HCT116 (cell line): ENCODE measurements around the gene UTP18. TPM values are rescaled to one million over a fixed set of nuclear protein-coding genes. Genes with fewer than 3 reads are reported as not detected.

Source experiments
- ATAC-seq: fragments of 200-7000 bp; cut with Tn5 transposase; 2 replicates; pipeline ENCODE4 v1.9.1; 2020; ENCODE audit warnings: mild to moderate bottlenecking, moderate library complexity
- BruUV-seq: library from RNA; stranded (reverse); fragments of 400-500 nt; replicated peaks from 2 replicates; lab custom pipeline; 2021; lab: Mats Ljungman, UMichigan
- CTCF ChIA-PET: fragments of 300-600 bp; sonication (Branson Sonifier 250); formaldehyde crosslinking; loops from one replicate; lab custom pipeline; 2021; ENCODE audit warnings: antibody characterized with exemption; lab: Charles Lee
- POLR2A ChIA-PET: fragments of 300-600, 350-600 bp; sonication (Branson Sonifier 250); formaldehyde crosslinking; loops from one replicate; lab custom pipeline; 2021; ENCODE audit warnings: antibody characterized with exemption; lab: Charles Lee
- RAD21 ChIA-PET, 2 experiments: fragments of 300-600 bp; sonication (Branson Sonifier 250); formaldehyde crosslinking; loops; one replicate each; lab custom pipeline; 2023; ENCODE audit warnings: low total read pairs in 2 of 2; ENCODE audit not compliant: uncharacterized antibody in 2 of 2, unreplicated experiment in 2 of 2, low non-redundant PET in 1 of 2; lab: Charles Lee
- DNase-seq: peaks from one replicate; pipeline ENCODE4 v3.0.0-alpha.2; 2010; ENCODE audit warnings: low read depth, low spot score
- H2AFZ ChIP-seq: fragments of 200-600 bp; shearing (Covaris generic), sonication (generic); 2 replicates; pipeline ENCODE4 v1.6.1; 2017; ENCODE audit warnings: low read depth, mixed run types, mixed read lengths, antibody characterized with exemption, low read length; ENCODE audit not compliant: poor library complexity, severe bottlenecking
- H3K27ac ChIP-seq: 2 replicates; pipeline ENCODE4 v1.5.1; 2012; ENCODE audit warnings: low read depth, low read length
- H3K27me3 ChIP-seq: fragments of 200-600 bp; sonication (generic); 2 replicates; pipeline ENCODE4 v1.6.1; 2016; ENCODE audit warnings: mixed run types, low read length, mixed read lengths; ENCODE audit not compliant: insufficient read depth
- H3K36me3 ChIP-seq, 2 experiments: fragments of 200-500 bp in 1 of 2; fragments of 200-600 bp in 1 of 2; sonication (Bioruptor generic) in 1 of 2; sonication (generic) in 1 of 2; 2 replicates each; pipeline versions ENCODE4 v1.5.1 to v1.6.1; 2014 to 2016; ENCODE audit warnings: low read length in 2 of 2, inconsistent platforms in 1 of 2, mixed read lengths in 1 of 2, mixed run types in 1 of 2; ENCODE audit not compliant: insufficient read depth in 2 of 2, control insufficient read depth in 1 of 2
- H3K4me1 ChIP-seq, 2 experiments: fragments of 200-600 bp in 1 of 2; sonication (generic) in 1 of 2; 2 replicates each; pipeline versions ENCODE4 v1.5.1 to v1.6.1; 2012 to 2017; ENCODE audit warnings: low read length in 2 of 2, inconsistent platforms in 1 of 2, mild to moderate bottlenecking in 1 of 2, mixed read lengths in 1 of 2, mixed run types in 1 of 2, moderate library complexity in 1 of 2; ENCODE audit not compliant: insufficient read depth in 2 of 2, control insufficient read depth in 1 of 2
- H3K4me2 ChIP-seq: fragments of 200-600 bp; sonication (generic); 2 replicates; pipeline ENCODE4 v1.6.1; 2017; ENCODE audit warnings: mixed run types, low read length, mixed read lengths
- H3K4me3 ChIP-seq, 2 experiments: fragments of 200-600 bp in 1 of 2; sonication (generic) in 1 of 2; replicated peaks in 1 of 2; 2 replicates each; pipeline ENCODE4 v1.5.1; 2011 to 2016; ENCODE audit warnings: low read length in 2 of 2, control low read depth in 1 of 2, low read depth in 1 of 2, mild to moderate bottlenecking in 1 of 2, mixed read lengths in 1 of 2, mixed run types in 1 of 2
- H3K79me2 ChIP-seq: fragments of 200-600 bp; sonication (generic); 2 replicates; pipeline ENCODE4 v1.6.1; 2017; ENCODE audit warnings: mild to moderate bottlenecking, mixed run types, low read length, moderate library complexity, mixed read lengths; ENCODE audit not compliant: insufficient read depth
- H3K9ac ChIP-seq: fragments of 200-600 bp; sonication (generic); 2 replicates; pipeline ENCODE4 v1.6.1; 2016; ENCODE audit warnings: low read length, mixed read lengths
- H3K9me2 ChIP-seq: fragments of 200-600 bp; sonication (generic), shearing (Covaris generic); 2 replicates; pipeline ENCODE4 v1.6.1; 2017; ENCODE audit warnings: mixed run types, mild to moderate bottlenecking, moderate library complexity; ENCODE audit not compliant: insufficient read depth
- H3K9me3 ChIP-seq, 2 experiments: fragments of 200-500 bp in 1 of 2; fragments of 200-600 bp in 1 of 2; sonication (Bioruptor generic) in 1 of 2; sonication (generic) in 1 of 2; 2 replicates each; pipeline ENCODE4 v1.6.1; 2014 to 2017; ENCODE audit warnings: low read length in 2 of 2, mixed read lengths in 2 of 2, inconsistent platforms in 1 of 2, low read depth in 1 of 2, mild to moderate bottlenecking in 1 of 2, mixed run types in 1 of 2, moderate library complexity in 1 of 2; ENCODE audit not compliant: control insufficient read depth in 1 of 2, insufficient read depth in 1 of 2
- H4K20me1 ChIP-seq: fragments of 200-600 bp; sonication (generic), shearing (Covaris generic); 2 replicates; pipeline ENCODE4 v1.6.1; 2017; ENCODE audit warnings: mixed run types, mild to moderate bottlenecking, moderate library complexity; ENCODE audit not compliant: insufficient read depth
- CBX3 ChIP-seq: IDR thresholded peaks from 2 replicates; pipeline ENCODE4 v1.6.1; 2012; ENCODE audit warnings: low read depth
- EGR1 ChIP-seq: IDR thresholded peaks from 2 replicates; pipeline ENCODE4 v1.6.1; 2012; ENCODE audit warnings: low read depth
- EZH2 ChIP-seq: fragments of 200-600 bp; sonication (generic); IDR thresholded peaks from 2 replicates; pipeline ENCODE4 v1.6.1; 2017; ENCODE audit warnings: antibody characterized with exemption, mixed run types
- FOSL1 ChIP-seq: IDR thresholded peaks from 2 replicates; pipeline ENCODE4 v1.6.1; 2012; ENCODE audit warnings: low read depth
- POLR2AphosphoS5 ChIP-seq: IDR thresholded peaks from 2 replicates; pipeline ENCODE4 v1.6.1; 2011; ENCODE audit warnings: mild to moderate bottlenecking, low read depth, low read length, moderate library complexity
- RAD21 ChIP-seq: IDR thresholded peaks from 2 replicates; pipeline ENCODE4 v1.6.1; 2012; ENCODE audit warnings: low read depth, mild to moderate bottlenecking
- SIN3A ChIP-seq: IDR thresholded peaks from 2 replicates; pipeline ENCODE4 v1.6.1; 2012; ENCODE audit warnings: low read depth
- SP1 ChIP-seq: IDR thresholded peaks from 2 replicates; pipeline ENCODE4 v1.6.1; 2012; ENCODE audit warnings: low read depth
- SRF ChIP-seq: IDR thresholded peaks from 2 replicates; pipeline ENCODE4 v1.6.1; 2012; ENCODE audit warnings: low read depth
- TCF7L2 ChIP-seq: IDR thresholded peaks from 2 replicates; pipeline ENCODE4 v1.7.0; 2011; ENCODE audit warnings: borderline replicate concordance, inconsistent platforms; ENCODE audit not compliant: insufficient read depth, insufficient read length; ENCODE audit errors: extremely low read depth
- ZFX ChIP-seq: fragments of 450-650 bp; IDR thresholded peaks from 2 replicates; pipeline ENCODE4 v1.6.1; 2017
- ZNF274 ChIP-seq: fragments of 200-500 bp; sonication (Bioruptor generic); IDR thresholded peaks from 2 replicates; pipeline ENCODE4 v1.6.1; 2014; ENCODE audit warnings: mild to moderate bottlenecking, low read depth, low read length, inconsistent platforms
- intact Hi-C: fragments of 100-400 bp; cut with micrococcal nuclease; formaldehyde crosslinking; loops from 2 replicates; pipeline ENCODE4 v1.10.0; 2022
- total RNA-seq: library from RNA; stranded (reverse); gene quantifications from one replicate; pipeline ENCODE4 v1.2.1, GENCODE V29; 2021; ENCODE audit not compliant: unreplicated experiment
- TF ChIP-seq, protein P1 (sequence below): IDR thresholded peaks from 2 replicates; pipeline ENCODE4 v1.6.1; 2011; ENCODE audit warnings: mild to moderate bottlenecking, low read length, moderate library complexity; ENCODE audit not compliant: insufficient replicate concordance; ENCODE audit errors: extremely low read depth
- TF ChIP-seq, protein P2 (sequence below), 3 experiments: fragments of 200-600 bp in 1 of 3; sonication (generic) in 1 of 3; IDR thresholded peaks in 2 of 3; conservative IDR thresholded peaks in 1 of 3; 2 replicates each; pipeline ENCODE4 v1.5.1; 2012 to 2017; ENCODE audit warnings: low read depth in 2 of 3, low read length in 2 of 3, antibody characterized with exemption in 1 of 3, borderline replicate concordance in 1 of 3, control low read depth in 1 of 3, mild to moderate bottlenecking in 1 of 3, mixed read lengths in 1 of 3, mixed run types in 1 of 3, moderate library complexity in 1 of 3; ENCODE audit not compliant: insufficient read depth in 1 of 3
- TF ChIP-seq, protein P3 (sequence below): IDR thresholded peaks from 2 replicates; pipeline ENCODE4 v1.6.1; 2012
- TF ChIP-seq, protein P4 (sequence below): IDR thresholded peaks from 2 replicates; pipeline ENCODE4 v1.6.1; 2012; ENCODE audit warnings: low read depth

UTP18 gene
- total RNA-seq, 1 experiment from 2014 or later = 92.6 TPM

DNA sequence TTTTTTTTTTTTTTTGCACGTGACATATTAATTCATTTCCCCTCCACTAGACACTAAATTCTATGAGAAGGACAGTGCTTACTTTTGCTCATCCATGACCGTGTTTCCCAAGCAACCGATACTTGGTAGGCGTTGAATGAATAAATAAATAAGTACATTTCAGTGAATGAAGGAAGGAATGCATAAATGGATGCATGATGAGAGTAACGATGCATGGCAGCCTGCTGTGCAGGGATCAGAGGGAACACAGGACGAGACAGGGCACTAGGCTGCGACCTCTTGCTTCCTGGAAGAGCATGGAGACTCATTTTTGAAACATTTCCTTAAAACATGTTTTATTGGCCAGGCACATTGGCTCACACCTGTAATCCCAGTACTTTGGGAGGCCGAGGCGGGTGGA lies 84.2 kb downstream of the UTP18 start:
- Histone ChIP-seq H3K4me2 (no peak overlapping the region), H3K9me2 (no peaks in the 10 kb centered on the region), H3K79me2 (no peaks in the 10 kb centered on the region), H3K9ac (no peak overlapping the region), H3K4me3 (no peak overlapping the region), H3K36me3 (no peaks in the 10 kb centered on the region), H3K27me3 (peaks cover 19% of the 10 kb centered on the region; the same call in 1 of the 2 replicates), H3K9me3 (no peaks in the 10 kb centered on the region), H3K4me1 (no peaks in the 10 kb centered on the region), H3K27ac (no peak overlapping the region), H2AFZ (no peak overlapping the region), H4K20me1 (no peaks in the 10 kb centered on the region)
- ATAC-seq (no peak), DNase-seq (no peak)
- RAD21 ChIA-PET = interaction anchor here in 1 of 2 experiments (0.7 kb wide), 1 partner anchor 47 kb away, joined by 4 read pairs; no protein-coding TSS in a partner anchor
- intact Hi-C loops = no loop called here
- no TSS peak for BruUV-seq
- POLR2A ChIA-PET = no interaction called here
- CTCF ChIA-PET = no interaction called here
- TF ChIP-seq, protein P1, sequence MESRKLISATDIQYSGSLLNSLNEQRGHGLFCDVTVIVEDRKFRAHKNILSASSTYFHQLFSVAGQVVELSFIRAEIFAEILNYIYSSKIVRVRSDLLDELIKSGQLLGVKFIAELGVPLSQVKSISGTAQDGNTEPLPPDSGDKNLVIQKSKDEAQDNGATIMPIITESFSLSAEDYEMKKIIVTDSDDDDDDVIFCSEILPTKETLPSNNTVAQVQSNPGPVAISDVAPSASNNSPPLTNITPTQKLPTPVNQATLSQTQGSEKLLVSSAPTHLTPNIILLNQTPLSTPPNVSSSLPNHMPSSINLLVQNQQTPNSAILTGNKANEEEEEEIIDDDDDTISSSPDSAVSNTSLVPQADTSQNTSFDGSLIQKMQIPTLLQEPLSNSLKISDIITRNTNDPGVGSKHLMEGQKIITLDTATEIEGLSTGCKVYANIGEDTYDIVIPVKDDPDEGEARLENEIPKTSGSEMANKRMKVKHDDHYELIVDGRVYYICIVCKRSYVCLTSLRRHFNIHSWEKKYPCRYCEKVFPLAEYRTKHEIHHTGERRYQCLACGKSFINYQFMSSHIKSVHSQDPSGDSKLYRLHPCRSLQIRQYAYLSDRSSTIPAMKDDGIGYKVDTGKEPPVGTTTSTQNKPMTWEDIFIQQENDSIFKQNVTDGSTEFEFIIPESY = no peak
- TF ChIP-seq POLR2AphosphoS5 = no peak
- TF ChIP-seq ZNF274 = no peak
- TF ChIP-seq, protein P2, sequence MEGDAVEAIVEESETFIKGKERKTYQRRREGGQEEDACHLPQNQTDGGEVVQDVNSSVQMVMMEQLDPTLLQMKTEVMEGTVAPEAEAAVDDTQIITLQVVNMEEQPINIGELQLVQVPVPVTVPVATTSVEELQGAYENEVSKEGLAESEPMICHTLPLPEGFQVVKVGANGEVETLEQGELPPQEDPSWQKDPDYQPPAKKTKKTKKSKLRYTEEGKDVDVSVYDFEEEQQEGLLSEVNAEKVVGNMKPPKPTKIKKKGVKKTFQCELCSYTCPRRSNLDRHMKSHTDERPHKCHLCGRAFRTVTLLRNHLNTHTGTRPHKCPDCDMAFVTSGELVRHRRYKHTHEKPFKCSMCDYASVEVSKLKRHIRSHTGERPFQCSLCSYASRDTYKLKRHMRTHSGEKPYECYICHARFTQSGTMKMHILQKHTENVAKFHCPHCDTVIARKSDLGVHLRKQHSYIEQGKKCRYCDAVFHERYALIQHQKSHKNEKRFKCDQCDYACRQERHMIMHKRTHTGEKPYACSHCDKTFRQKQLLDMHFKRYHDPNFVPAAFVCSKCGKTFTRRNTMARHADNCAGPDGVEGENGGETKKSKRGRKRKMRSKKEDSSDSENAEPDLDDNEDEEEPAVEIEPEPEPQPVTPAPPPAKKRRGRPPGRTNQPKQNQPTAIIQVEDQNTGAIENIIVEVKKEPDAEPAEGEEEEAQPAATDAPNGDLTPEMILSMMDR (IDR thresholded peaks at IDR 0.05 in 2 of 3, conservative IDR thresholded peaks at IDR 0.05 in 1 of 3; ENCODE audit: borderline replicate concordance in 1 of 3, insufficient read depth in 1 of 3, low read depth in 2 of 3, low read length in 2 of 3) = no peak
- TF ChIP-seq, protein P3, sequence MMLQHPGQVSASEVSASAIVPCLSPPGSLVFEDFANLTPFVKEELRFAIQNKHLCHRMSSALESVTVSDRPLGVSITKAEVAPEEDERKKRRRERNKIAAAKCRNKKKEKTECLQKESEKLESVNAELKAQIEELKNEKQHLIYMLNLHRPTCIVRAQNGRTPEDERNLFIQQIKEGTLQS = no peak
- no peak for TF ChIP-seq SRF
- TF ChIP-seq TCF7L2 = no peak
- TF ChIP-seq SP1 = no peak
- TF ChIP-seq CBX3 = no peak
- no peak for TF ChIP-seq SIN3A
- TF ChIP-seq, protein P4, sequence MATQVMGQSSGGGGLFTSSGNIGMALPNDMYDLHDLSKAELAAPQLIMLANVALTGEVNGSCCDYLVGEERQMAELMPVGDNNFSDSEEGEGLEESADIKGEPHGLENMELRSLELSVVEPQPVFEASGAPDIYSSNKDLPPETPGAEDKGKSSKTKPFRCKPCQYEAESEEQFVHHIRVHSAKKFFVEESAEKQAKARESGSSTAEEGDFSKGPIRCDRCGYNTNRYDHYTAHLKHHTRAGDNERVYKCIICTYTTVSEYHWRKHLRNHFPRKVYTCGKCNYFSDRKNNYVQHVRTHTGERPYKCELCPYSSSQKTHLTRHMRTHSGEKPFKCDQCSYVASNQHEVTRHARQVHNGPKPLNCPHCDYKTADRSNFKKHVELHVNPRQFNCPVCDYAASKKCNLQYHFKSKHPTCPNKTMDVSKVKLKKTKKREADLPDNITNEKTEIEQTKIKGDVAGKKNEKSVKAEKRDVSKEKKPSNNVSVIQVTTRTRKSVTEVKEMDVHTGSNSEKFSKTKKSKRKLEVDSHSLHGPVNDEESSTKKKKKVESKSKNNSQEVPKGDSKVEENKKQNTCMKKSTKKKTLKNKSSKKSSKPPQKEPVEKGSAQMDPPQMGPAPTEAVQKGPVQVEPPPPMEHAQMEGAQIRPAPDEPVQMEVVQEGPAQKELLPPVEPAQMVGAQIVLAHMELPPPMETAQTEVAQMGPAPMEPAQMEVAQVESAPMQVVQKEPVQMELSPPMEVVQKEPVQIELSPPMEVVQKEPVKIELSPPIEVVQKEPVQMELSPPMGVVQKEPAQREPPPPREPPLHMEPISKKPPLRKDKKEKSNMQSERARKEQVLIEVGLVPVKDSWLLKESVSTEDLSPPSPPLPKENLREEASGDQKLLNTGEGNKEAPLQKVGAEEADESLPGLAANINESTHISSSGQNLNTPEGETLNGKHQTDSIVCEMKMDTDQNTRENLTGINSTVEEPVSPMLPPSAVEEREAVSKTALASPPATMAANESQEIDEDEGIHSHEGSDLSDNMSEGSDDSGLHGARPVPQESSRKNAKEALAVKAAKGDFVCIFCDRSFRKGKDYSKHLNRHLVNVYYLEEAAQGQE = no peak
- no peak for TF ChIP-seq EZH2
- no peak for TF ChIP-seq EGR1
- no peak for TF ChIP-seq ZFX
- no peak for TF ChIP-seq RAD21
- no peak for TF ChIP-seq FOSL1
